HUES64 (cell line): Measurements from ENCODE around the gene POU2AF1.

Experiments used
- H3K27ac ChIP-seq: 2 replicates; pipeline ENCODE4 v1.7.0; 2013; ENCODE audit warnings: low read depth, low read length, inconsistent platforms
- H3K27me3 ChIP-seq: 2 replicates; pipeline ENCODE4 v1.6.1; 2013; ENCODE audit warnings: mild to moderate bottlenecking, low read length; ENCODE audit not compliant: insufficient read depth
- H3K36me3 ChIP-seq: 2 replicates; pipeline ENCODE4 v1.6.1; 2013; ENCODE audit warnings: mild to moderate bottlenecking, low read length; ENCODE audit not compliant: insufficient read depth
- H3K4me1 ChIP-seq: 2 replicates; pipeline ENCODE4 v1.6.1; 2013; ENCODE audit warnings: mild to moderate bottlenecking, low read length, moderate library complexity; ENCODE audit not compliant: insufficient read depth
- H3K4me3 ChIP-seq: 2 replicates; pipeline ENCODE4 v1.5.1; 2013; ENCODE audit warnings: mild to moderate bottlenecking, low read length, moderate library complexity
- H3K9ac ChIP-seq: 2 replicates; pipeline ENCODE4 v1.6.1; 2013; ENCODE audit warnings: mild to moderate bottlenecking, low read depth, low read length
- H3K9me3 ChIP-seq: 2 replicates; pipeline ENCODE4 v1.6.1; 2013; ENCODE audit warnings: low read depth, low read length; ENCODE audit not compliant: insufficient read depth
- WGBS: fragments of 150-250, 120-280 bp; methylation state at CpG from one replicate; pipeline ENCODE4 v1.1.7; 2013; ENCODE audit warnings: missing lambda C conversion rate; 5-methylcytosine and 5-hydroxymethylcytosine counted together

Gene POU2AF1

DNA sequence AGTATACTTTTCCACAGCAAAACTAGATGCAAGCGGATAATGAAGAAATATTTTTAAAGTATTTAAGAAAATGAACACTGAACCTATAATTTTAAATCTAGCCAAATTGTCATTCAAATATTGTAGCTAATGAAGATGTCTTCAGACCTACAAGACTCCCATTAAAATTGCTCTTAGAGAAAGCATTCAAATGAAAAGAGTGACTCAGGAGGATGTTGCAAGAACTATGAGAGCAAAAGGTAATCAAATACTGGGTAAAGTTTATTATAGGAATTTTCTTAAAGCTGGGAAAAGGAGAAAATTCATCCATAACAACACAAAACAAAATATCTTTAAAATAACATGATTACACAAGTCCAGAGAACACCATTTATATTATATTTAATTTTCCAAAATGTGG is 5.4 kb upstream of the POU2AF1 start:
- H3K27me3 ChIP-seq, result no peaks in the 10 kb centered on the region
- no peaks in the 10 kb centered on the region for H3K36me3 ChIP-seq
- H3K4me1 ChIP-seq, result no peaks in the 10 kb centered on the region
- WGBS, result no CpG with 5 or more reads among the region's 1 CpG
- H3K9me3 ChIP-seq, result no peaks in the 10 kb centered on the region
- H3K27ac ChIP-seq, result no peak overlapping the region
- H3K9ac ChIP-seq, result no peak overlapping the region
- H3K4me3 ChIP-seq, result no peak overlapping the region

DNA sequence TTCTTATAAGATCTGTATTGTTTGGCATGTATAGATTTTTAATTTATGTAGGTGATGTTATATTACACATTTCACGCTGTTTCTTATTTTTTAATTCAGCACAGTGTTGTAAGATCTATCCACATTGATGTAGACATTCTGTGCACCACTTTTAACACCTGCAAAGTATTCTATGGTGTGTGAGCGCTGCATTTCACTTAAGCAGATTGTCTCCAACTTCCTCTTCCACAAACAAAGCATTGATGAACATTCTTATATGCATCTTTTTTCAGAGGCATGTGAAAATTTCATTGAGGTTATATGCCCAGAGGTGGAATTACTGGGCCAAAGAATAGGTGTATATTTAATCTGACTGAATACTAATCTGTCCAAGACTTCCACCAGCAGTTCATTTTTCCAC is 3.4 kb upstream of the POU2AF1 start:
- WGBS, result 86% methylated on average over 2 of the region's 2 CpGs
- no peaks in the 10 kb centered on the region for H3K4me1 ChIP-seq
- no peaks in the 10 kb centered on the region for H3K27me3 ChIP-seq
- no peak overlapping the region for H3K27ac ChIP-seq
- H3K36me3 ChIP-seq, result no peaks in the 10 kb centered on the region
- no peak overlapping the region for H3K9ac ChIP-seq
- H3K9me3 ChIP-seq, result no peaks in the 10 kb centered on the region
- H3K4me3 ChIP-seq, result no peak overlapping the region

DNA sequence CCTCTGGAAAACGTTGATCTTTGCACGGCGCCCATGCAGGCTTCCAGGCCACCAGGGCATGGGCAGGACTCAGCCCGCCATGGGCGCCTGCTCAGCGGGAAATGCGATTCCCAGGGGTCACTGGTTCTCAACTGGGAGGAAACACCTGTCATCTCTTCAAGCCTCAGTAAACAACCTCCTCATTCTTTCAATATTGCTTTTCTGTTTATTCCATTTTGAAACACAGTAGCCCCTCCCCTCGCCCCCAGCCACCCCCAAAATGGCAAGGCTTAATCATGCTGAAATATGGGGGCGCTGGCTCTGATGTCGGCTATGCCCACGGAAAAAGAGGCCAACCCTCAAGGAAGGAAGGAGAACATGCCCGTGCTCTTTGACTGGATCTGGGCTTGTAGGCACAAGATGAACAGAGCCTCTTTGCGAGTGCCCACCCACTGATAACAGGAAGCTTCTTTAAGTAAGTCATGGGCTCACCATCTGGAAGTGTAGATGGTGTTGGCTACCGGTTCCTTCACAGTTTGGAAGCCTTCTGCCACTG is 594 bp upstream of the POU2AF1 start:
- 95% methylated on average over 14 of the region's 14 CpGs for WGBS
- Histone ChIP-seq H3K9ac (no peak overlapping the region), H3K36me3 (no peaks in the 10 kb centered on the region), H3K4me3 (no peak overlapping the region), H3K27ac (no peak overlapping the region), H3K9me3 (no peaks in the 10 kb centered on the region), H3K27me3 (no peaks in the 10 kb centered on the region), H3K4me1 (no peaks in the 10 kb centered on the region)

DNA sequence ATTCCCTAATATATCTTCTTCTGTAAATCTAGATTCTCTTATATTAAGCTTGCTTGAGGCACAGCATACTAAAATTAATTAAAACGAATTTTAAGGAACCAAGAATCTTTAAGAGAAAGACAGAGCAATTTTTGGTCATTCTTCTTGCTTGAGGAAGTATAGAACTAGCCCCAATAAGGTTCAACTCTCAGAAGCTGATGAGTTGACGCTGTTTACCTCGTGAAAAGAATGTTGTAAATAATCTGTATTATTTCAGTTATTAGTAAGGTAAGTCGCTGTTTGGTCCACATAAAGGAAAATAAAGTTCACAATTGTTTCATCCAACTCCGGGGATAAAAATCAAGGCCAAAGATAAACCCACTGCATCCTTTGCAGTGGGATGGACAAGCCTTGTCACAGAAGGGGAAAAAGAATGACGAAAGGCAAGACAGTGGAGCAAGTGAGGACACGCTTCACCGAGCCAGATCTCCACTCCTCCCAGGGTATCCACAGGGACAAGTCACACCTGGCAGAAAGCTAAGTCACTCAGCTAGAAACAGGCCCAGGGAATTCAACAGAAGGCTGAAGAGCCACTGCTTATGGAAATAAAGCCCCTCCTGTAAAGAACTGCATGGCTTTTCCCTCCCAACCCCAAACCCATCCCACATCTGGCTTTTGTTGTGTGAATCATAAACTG is 752 bp downstream of the POU2AF1 start:
- Histone ChIP-seq H3K27me3 (no peaks in the 10 kb centered on the region), H3K27ac (no peak overlapping the region), H3K4me1 (no peaks in the 10 kb centered on the region), H3K4me3 (no peak overlapping the region), H3K9me3 (no peaks in the 10 kb centered on the region), H3K36me3 (no peaks in the 10 kb centered on the region), H3K9ac (no peak overlapping the region)
- WGBS, result 81% methylated on average over 8 of the region's 8 CpGs

DNA sequence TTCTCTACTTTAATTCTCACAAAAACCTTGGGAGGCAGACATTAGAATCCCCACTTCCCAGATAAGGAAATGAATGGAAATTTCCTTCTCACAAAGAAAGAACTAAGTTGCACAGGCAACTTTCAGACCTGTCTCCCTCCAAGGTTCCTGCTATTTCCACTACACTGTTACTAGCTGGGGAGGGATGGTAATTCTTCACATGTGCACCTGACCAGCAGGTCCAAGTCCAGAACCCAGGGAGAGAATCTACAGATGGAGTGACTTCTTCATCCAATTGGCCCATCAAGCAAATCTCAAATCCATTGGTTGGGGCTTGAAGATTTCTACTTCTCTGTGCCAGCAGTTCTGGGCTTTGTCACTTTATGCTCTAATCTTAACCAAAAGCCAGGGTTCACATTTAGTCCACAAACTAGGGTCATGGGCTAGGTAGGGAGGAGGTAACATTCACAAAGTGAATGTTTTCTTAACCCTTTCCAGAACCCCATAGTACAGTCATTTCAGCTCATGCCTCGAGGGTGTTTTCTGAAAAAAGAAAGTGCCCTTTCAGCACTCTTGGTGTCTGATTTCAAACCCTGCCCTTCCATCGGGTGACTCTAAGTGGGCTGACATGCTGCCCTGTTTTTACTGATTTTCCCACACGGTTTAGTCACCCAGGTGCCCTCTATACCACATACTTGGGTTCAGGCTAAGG is 2.7 kb downstream of the POU2AF1 start:
- Histone ChIP-seq H3K4me3 (no peak overlapping the region), H3K27ac (no peak overlapping the region), H3K4me1 (no peaks in the 10 kb centered on the region), H3K27me3 (no peaks in the 10 kb centered on the region), H3K9me3 (no peaks in the 10 kb centered on the region), H3K9ac (no peak overlapping the region), H3K36me3 (no peaks in the 10 kb centered on the region)
- WGBS, result 74% methylated on average over 3 of the region's 3 CpGs

DNA sequence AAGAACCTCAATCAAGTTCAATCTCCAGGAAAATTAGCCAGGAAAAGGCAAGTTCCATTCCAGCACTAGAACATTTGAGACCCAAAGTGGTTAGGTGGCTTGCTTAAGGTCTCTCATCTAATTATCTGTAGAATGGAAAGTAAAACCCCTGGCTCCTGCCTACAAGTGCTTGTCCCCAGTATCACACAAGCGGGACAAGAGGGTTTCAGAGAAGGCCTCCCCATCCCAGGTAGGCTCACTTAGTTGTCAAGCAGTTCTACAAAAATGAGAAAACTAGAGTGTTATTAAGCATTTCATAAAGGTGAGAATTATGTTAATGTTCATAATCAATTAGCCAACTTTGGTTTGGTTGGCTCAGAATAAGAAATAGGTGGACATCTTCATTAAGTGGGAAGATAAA is 5.5 kb downstream of the POU2AF1 start:
- 86% methylated on average over 1 of the region's 1 CpG for WGBS

DNA sequence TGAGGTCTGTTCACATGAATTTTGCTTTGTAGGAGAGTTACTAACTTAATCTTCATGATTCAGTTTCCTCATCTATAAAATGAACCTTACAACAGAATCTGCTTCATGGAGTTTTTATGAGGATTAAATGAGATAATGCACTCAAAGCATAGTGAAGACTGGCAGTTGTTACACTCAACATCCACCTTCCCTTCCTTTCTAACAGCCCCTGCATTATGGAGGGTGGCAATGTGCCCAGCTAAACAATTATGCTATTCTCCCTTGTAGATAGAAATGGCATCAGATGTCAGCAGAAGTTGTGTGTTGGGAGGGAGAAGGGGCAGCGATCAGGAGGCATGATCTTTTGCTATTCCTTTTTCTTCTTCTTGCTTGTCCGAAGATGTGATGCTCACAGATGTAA is 6.5 kb downstream of the POU2AF1 start:
- no peak overlapping the region for H3K4me3 ChIP-seq
- H3K36me3 ChIP-seq, result no peaks in the 10 kb centered on the region
- no peaks in the 10 kb centered on the region for H3K4me1 ChIP-seq
- H3K9ac ChIP-seq, result no peak overlapping the region
- no peaks in the 10 kb centered on the region for H3K27me3 ChIP-seq
- 78% methylated on average over 2 of the region's 2 CpGs for WGBS
- no peak overlapping the region for H3K27ac ChIP-seq
- H3K9me3 ChIP-seq, result no peaks in the 10 kb centered on the region

More for the DNA sequence above, 5.5 kb downstream of the POU2AF1 start:
- no peaks in the 10 kb centered on the region for H3K9me3 ChIP-seq
- no peak overlapping the region for H3K4me3 ChIP-seq
- H3K9ac ChIP-seq, result no peak overlapping the region
- no peaks in the 10 kb centered on the region for H3K36me3 ChIP-seq
- H3K4me1 ChIP-seq, result no peaks in the 10 kb centered on the region
- H3K27ac ChIP-seq, result no peak overlapping the region
- no peaks in the 10 kb centered on the region for H3K27me3 ChIP-seq

DNA sequence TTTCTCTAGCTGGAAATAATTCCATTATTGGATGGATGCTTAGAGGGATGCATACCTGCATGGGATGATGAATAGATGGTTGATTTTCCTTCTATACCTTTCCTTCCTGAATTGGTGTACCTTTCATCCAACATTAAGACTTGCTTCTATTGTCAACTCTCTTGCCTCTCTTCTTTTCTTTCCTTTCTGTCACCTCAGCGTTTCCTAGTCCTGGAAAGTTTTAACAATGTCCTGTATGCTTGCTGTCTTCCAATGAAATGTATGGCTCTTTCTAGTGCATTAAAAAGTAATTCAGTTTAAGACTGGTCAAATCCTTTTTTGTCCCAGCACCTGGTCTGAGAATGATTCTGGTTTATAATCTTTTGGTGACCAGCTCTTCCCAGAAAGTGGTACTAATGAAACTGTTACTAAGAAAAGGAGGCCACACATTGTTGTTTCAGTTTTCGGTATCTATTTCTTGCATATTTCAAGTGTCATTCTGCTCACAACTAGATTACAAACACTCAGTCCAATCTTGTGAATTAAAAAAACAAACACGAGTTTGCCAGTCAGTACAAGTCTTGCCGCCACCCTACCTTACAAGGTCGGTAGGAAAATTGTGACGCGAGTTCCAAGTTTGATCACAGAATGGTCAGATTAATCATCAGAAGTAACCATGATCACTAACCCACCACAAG is 8.0 kb downstream of the POU2AF1 start:
- no peaks in the 10 kb centered on the region for H3K4me1 ChIP-seq
- WGBS, result 80% methylated on average over 7 of the region's 7 CpGs
- H3K4me3 ChIP-seq, result no peak overlapping the region
- H3K27ac ChIP-seq, result no peak overlapping the region
- no peak overlapping the region for H3K9ac ChIP-seq
- H3K36me3 ChIP-seq, result no peaks in the 10 kb centered on the region
- no peaks in the 10 kb centered on the region for H3K9me3 ChIP-seq
- no peaks in the 10 kb centered on the region for H3K27me3 ChIP-seq

DNA sequence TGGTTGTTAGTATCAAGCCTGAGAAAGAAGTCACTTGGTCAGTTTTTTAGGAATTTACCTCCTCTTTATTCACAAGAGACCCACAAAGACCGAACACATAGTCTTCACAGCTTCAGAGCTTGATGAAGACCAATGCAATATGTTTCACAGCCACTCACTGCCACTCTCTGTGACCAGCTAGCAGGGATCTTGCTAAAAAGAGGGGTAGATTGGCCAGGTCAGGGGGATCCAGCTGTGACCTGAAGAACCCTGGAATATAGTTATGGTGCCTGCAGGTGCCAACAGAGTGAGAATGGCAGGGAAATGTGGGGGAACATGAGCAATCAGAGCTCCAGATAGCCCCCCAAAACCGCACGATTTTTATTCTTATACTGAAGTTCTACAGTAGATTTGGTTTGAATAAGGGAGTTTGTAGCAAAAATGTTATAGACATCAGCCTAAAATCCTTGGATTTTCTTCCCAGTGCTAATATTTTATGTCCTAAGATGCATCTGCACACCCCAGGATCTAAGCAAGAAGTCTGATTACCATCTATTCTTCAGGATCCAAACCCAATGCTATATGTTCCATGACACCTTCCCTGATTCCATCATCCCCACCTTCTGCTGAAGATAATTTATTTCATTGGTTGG is 8.7 kb downstream of the POU2AF1 start:
- Histone ChIP-seq H3K9me3 (no peaks in the 10 kb centered on the region), H3K4me3 (no peak overlapping the region), H3K27ac (no peak overlapping the region), H3K4me1 (no peaks in the 10 kb centered on the region), H3K27me3 (no peaks in the 10 kb centered on the region), H3K9ac (no peak overlapping the region), H3K36me3 (no peaks in the 10 kb centered on the region)
- WGBS, result 98% methylated on average over 3 of the region's 3 CpGs

DNA sequence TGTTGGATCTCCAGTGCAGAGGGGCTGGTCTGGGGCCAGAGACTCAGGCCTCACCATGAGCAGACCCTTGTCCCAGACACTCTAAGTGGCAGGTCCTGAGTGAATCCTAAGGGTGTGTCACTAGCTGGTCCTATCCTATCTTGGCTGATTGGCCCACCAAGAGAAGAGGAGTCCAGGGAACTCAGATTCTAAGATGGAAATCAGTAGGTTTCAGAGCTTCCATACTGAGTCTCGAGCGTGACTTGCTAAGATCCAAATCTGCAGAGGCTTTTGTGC is 10.9 kb downstream of the POU2AF1 start:
- no peaks in the 10 kb centered on the region for H3K27me3 ChIP-seq
- H3K4me3 ChIP-seq, result no peak overlapping the region
- H3K27ac ChIP-seq, result no peak overlapping the region
- H3K36me3 ChIP-seq, result no peaks in the 10 kb centered on the region
- H3K9ac ChIP-seq, result no peak overlapping the region
- no peaks in the 10 kb centered on the region for H3K9me3 ChIP-seq
- WGBS, result 95% methylated on average over 2 of the region's 2 CpGs
- no peaks in the 10 kb centered on the region for H3K4me1 ChIP-seq
